ENCODE results near the gene PYM1. TPM values are rescaled to one million over a fixed set of nuclear protein-coding genes. Genes with fewer than 3 reads are reported as not detected.

PYM1 gene
- total and polyA plus RNA-seq, 2 of the 13 experiments (the other 11 are each of a cell fraction or from before 2014, with no cell fraction given): 44.0 to 51.8 TPM

DNA sequence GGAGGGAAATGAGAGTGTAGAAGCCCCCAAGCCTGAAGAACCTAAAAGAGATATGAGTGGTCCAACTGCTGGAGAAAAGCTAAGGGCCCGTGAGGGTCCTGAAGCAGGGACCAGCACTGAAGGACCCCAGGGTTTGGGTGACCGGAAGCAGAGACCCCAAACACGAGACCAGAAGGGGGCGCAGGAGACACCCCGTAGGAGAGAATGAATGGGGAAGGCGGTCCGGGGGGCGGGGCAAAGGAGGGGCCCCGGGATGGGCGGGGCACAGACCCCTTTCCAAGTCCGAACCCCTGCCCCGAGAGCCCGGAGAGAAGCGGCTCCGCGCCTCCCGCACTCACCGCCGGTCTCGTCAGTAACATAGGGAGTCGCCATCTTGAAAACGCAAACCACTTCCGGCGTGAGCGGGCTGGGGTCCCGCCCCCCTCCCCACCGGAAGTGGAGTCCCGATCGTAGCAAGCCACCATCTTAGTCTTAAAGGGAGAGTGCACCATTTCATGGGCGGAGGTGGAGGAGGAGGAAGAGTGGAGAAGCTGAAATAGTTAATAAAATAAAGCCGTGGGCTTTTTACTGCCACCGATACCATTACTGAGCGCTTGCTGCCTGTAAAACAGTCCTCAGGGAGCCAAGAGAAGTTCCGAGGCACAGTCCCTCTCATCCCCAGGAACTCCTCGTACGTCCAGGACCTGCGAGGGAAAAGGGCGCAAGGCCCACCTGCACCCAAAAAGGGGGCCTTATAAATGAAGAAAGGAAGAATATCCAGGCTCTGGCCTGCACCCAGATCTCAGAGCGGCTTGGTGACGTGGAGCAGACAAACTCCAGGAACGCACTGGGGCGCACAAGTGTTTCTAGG, 731 bp downstream of the PYM1 start (continued):
- TF ChIP-seq RCOR2 (CRISPR knock-in tag; IDR thresholded peaks at IDR 0.05) (no peak), ZNF790 (CRISPR knock-in tag; IDR thresholded peaks at IDR 0.05; ENCODE audit: borderline replicate concordance) (no peak), CCAR2 (optimal IDR thresholded peaks at IDR 0.05; ENCODE audit: low read depth, low read length) (no peak), STAG1 (CRISPR knock-in tag; IDR thresholded peaks at IDR 0.05) (0 out of 2 replicates have a peak, but pooled peaks have one; percentile 11), TGIF2 (CRISPR knock-in tag; IDR thresholded peaks at IDR 0.05) (no peak), ZNF670 (CRISPR knock-in tag; IDR thresholded peaks at IDR 0.05; ENCODE audit: borderline replicate concordance) (peak; percentile 87; the same call in 1 of the 2 replicates), KLF13 (CRISPR knock-in tag; IDR thresholded peaks at IDR 0.05) (no peak), ZNF615 (CRISPR knock-in tag; IDR thresholded peaks at IDR 0.05; ENCODE audit: borderline replicate concordance) (no peak), ZNF431 (CRISPR knock-in tag; IDR thresholded peaks at IDR 0.05; ENCODE audit: borderline replicate concordance, low read depth) (no peak), TBX2 (CRISPR knock-in tag; IDR thresholded peaks at IDR 0.05; ENCODE audit: borderline replicate concordance) (no peak; the same call in 1 of the 2 replicates), ZNF232 (CRISPR knock-in tag; IDR thresholded peaks at IDR 0.05; ENCODE audit: borderline replicate concordance) (peak; percentile 11; the same call in 1 of the 2 replicates), CC2D1A (CRISPR knock-in tag; IDR thresholded peaks at IDR 0.05) (no peak), ZNF703 (CRISPR knock-in tag; IDR thresholded peaks at IDR 0.05; ENCODE audit: borderline replicate concordance) (no peak), PAF1 (CRISPR knock-in tag; IDR thresholded peaks at IDR 0.05) (no peak), MYNN (CRISPR knock-in tag; IDR thresholded peaks at IDR 0.05; ENCODE audit: low read depth) (no peak), NCOA1 (CRISPR knock-in tag; IDR thresholded peaks at IDR 0.05) (no peak), DPF2 (CRISPR knock-in tag; IDR thresholded peaks at IDR 0.05; ENCODE audit: borderline replicate concordance, low read depth) (no peak), CAMTA2 (CRISPR knock-in tag; IDR thresholded peaks at IDR 0.05; ENCODE audit: borderline replicate concordance) (peak; percentile 78; the same call in 1 of the 2 replicates)
- TF ChIP-seq, protein P1, sequence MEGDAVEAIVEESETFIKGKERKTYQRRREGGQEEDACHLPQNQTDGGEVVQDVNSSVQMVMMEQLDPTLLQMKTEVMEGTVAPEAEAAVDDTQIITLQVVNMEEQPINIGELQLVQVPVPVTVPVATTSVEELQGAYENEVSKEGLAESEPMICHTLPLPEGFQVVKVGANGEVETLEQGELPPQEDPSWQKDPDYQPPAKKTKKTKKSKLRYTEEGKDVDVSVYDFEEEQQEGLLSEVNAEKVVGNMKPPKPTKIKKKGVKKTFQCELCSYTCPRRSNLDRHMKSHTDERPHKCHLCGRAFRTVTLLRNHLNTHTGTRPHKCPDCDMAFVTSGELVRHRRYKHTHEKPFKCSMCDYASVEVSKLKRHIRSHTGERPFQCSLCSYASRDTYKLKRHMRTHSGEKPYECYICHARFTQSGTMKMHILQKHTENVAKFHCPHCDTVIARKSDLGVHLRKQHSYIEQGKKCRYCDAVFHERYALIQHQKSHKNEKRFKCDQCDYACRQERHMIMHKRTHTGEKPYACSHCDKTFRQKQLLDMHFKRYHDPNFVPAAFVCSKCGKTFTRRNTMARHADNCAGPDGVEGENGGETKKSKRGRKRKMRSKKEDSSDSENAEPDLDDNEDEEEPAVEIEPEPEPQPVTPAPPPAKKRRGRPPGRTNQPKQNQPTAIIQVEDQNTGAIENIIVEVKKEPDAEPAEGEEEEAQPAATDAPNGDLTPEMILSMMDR (CRISPR knock-in tag; IDR thresholded peaks at IDR 0.05): peak; percentile 79
- TF ChIP-seq, protein P2, sequence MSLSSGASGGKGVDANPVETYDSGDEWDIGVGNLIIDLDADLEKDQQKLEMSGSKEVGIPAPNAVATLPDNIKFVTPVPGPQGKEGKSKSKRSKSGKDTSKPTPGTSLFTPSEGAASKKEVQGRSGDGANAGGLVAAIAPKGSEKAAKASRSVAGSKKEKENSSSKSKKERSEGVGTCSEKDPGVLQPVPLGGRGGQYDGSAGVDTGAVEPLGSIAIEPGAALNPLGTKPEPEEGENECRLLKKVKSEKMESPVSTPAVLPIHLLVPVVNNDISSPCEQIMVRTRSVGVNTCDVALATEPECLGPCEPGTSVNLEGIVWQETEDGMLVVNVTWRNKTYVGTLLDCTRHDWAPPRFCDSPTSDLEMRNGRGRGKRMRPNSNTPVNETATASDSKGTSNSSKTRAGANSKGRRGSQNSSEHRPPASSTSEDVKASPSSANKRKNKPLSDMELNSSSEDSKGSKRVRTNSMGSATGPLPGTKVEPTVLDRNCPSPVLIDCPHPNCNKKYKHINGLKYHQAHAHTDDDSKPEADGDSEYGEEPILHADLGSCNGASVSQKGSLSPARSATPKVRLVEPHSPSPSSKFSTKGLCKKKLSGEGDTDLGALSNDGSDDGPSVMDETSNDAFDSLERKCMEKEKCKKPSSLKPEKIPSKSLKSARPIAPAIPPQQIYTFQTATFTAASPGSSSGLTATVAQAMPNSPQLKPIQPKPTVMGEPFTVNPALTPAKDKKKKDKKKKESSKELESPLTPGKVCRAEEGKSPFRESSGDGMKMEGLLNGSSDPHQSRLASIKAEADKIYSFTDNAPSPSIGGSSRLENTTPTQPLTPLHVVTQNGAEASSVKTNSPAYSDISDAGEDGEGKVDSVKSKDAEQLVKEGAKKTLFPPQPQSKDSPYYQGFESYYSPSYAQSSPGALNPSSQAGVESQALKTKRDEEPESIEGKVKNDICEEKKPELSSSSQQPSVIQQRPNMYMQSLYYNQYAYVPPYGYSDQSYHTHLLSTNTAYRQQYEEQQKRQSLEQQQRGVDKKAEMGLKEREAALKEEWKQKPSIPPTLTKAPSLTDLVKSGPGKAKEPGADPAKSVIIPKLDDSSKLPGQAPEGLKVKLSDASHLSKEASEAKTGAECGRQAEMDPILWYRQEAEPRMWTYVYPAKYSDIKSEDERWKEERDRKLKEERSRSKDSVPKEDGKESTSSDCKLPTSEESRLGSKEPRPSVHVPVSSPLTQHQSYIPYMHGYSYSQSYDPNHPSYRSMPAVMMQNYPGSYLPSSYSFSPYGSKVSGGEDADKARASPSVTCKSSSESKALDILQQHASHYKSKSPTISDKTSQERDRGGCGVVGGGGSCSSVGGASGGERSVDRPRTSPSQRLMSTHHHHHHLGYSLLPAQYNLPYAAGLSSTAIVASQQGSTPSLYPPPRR (CRISPR knock-in tag; IDR thresholded peaks at IDR 0.05; ENCODE audit: borderline replicate concordance): no peak
- TF ChIP-seq, protein P3, sequence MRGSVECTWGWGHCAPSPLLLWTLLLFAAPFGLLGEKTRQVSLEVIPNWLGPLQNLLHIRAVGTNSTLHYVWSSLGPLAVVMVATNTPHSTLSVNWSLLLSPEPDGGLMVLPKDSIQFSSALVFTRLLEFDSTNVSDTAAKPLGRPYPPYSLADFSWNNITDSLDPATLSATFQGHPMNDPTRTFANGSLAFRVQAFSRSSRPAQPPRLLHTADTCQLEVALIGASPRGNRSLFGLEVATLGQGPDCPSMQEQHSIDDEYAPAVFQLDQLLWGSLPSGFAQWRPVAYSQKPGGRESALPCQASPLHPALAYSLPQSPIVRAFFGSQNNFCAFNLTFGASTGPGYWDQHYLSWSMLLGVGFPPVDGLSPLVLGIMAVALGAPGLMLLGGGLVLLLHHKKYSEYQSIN (CRISPR knock-in tag; IDR thresholded peaks at IDR 0.05; ENCODE audit: borderline replicate concordance): no peak

Data from HepG2 (cell line).